SH-SY5Y (cell line): ENCODE data around the gene FAM222A.

Source experiments
- GATA2 ChIP-seq: IDR thresholded peaks from 2 replicates; pipeline ENCODE4 v1.6.1; 2011; ENCODE audit warnings: mild to moderate bottlenecking, low read depth, low read length
- GATA3 ChIP-seq: IDR thresholded peaks from 2 replicates; pipeline ENCODE4 v1.6.1; 2011; ENCODE audit warnings: low read depth, mild to moderate bottlenecking, low read length, moderate library complexity

Gene FAM222A

GRCh38 chr12:109816870-109817269, 103.2 kb downstream of the FAM222A start:
- TF ChIP-seq GATA2: no peak
- no peak for TF ChIP-seq GATA3

- TF ChIP-seq GATA2 (no peak), GATA3 (no peak)
Observed at GRCh38 chr12:109817627-109818231, 104.1 kb downstream of the FAM222A start.

GRCh38 chr12:109818253-109818652, 104.6 kb downstream of the FAM222A start:
- TF ChIP-seq GATA2: no peak
- TF ChIP-seq GATA3: no peak

GRCh38 chr12:109818905-109819500, 105.4 kb downstream of the FAM222A start:
- TF ChIP-seq GATA2 (no peak), GATA3 (no peak)
